ENCODE measurements around the gene MEGF11.

MEGF11 gene

GRCh38 chr15:66212563-66212921 lies 41.0 kb downstream of the MEGF11 start:
- DNase-seq, result no peak

- DNase-seq, result no peak
These were observed 41.6 kb downstream of the MEGF11 start for GRCh38 chr15:66211670-66212562.

GRCh38 chr15:66210684-66211083 lies 42.9 kb downstream of the MEGF11 start:
- DNase-seq, result no peak

- DNase-seq, result no peak
These were observed 54.8 kb downstream of the MEGF11 start for GRCh38 chr15:66198757-66199156.

- no peak for DNase-seq
These were observed 56.9 kb downstream of the MEGF11 start for GRCh38 chr15:66196602-66197001.

GRCh38 chr15:66195621-66196230 lies 57.8 kb downstream of the MEGF11 start:
- no peak for DNase-seq

GRCh38 chr15:66193066-66193465 lies 60.5 kb downstream of the MEGF11 start:
- DNase-seq, result no peak

- DNase-seq, result no peak
These were observed 62.8 kb downstream of the MEGF11 start for GRCh38 chr15:66190746-66191145.

- DNase-seq, result no peak
These were observed 64.3 kb downstream of the MEGF11 start for GRCh38 chr15:66189291-66189690.

GRCh38 chr15:66188464-66188863 lies 65.1 kb downstream of the MEGF11 start:
- peak; percentile 23 for DNase-seq

GRCh38 chr15:66187271-66187670 lies 66.3 kb downstream of the MEGF11 start:
- no peak for DNase-seq

- DNase-seq, result no peak
These were observed 67.3 kb downstream of the MEGF11 start for GRCh38 chr15:66186049-66186825.

GRCh38 chr15:66184936-66185790 lies 68.4 kb downstream of the MEGF11 start:
- DNase-seq, result no peak

GRCh38 chr15:66184492-66184891 lies 69.1 kb downstream of the MEGF11 start:
- no peak for DNase-seq

GRCh38 chr15:66180531-66181097 lies 72.9 kb downstream of the MEGF11 start:
- DNase-seq, result no peak

GRCh38 chr15:66178531-66178910 lies 75.0 kb downstream of the MEGF11 start:
- DNase-seq, result no peak

GRCh38 chr15:66172324-66172980 lies 81.1 kb downstream of the MEGF11 start:
- no peak for DNase-seq

GRCh38 chr15:66171841-66172240 lies 81.7 kb downstream of the MEGF11 start:
- no peak for DNase-seq

GRCh38 chr15:66170716-66171115 lies 82.8 kb downstream of the MEGF11 start:
- no peak for DNase-seq

- no peak for DNase-seq
These were observed 83.5 kb downstream of the MEGF11 start for GRCh38 chr15:66170042-66170441.

GRCh38 chr15:66169625-66170024 lies 83.9 kb downstream of the MEGF11 start:
- no peak for DNase-seq

- DNase-seq, result no peak
These were observed 84.5 kb downstream of the MEGF11 start for GRCh38 chr15:66169023-66169422.
